ENCODE measurements around the gene RNF144A.

- TF ChIP-seq, protein P1, sequence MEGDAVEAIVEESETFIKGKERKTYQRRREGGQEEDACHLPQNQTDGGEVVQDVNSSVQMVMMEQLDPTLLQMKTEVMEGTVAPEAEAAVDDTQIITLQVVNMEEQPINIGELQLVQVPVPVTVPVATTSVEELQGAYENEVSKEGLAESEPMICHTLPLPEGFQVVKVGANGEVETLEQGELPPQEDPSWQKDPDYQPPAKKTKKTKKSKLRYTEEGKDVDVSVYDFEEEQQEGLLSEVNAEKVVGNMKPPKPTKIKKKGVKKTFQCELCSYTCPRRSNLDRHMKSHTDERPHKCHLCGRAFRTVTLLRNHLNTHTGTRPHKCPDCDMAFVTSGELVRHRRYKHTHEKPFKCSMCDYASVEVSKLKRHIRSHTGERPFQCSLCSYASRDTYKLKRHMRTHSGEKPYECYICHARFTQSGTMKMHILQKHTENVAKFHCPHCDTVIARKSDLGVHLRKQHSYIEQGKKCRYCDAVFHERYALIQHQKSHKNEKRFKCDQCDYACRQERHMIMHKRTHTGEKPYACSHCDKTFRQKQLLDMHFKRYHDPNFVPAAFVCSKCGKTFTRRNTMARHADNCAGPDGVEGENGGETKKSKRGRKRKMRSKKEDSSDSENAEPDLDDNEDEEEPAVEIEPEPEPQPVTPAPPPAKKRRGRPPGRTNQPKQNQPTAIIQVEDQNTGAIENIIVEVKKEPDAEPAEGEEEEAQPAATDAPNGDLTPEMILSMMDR (conservative IDR thresholded peaks at IDR 0.05; ENCODE audit: low read depth, low read length), result no peak
- TF ChIP-seq EZH2 (IDR thresholded peaks at IDR 0.05; ENCODE audit: low read length, unreplicated experiment), result no peak
Measured at GRCh38 chr2:6945821-6946220, 28.6 kb downstream of the RNF144A start.
